BJ (cell line): ENCODE data around the gene DNAH7. TPM values are rescaled to one million over a fixed set of nuclear protein-coding genes. Genes with fewer than 3 reads are reported as not detected.
"Not testable (repeated sequence)": the region's sequence is repeated elsewhere in the genome, so short reads cannot be mapped to it uniquely, and the experiment has no call there.

Experiments
- CTCF ChIA-PET: fragments of 350-600 bp; formaldehyde crosslinking; extraction: SDS; loops from one replicate; lab custom pipeline; 2021; ENCODE audit warnings: antibody characterized with exemption, inconsistent platforms; lab: Yijun Ruan, JAX
- POLR2A ChIA-PET: fragments of 300-600 bp; sonication (Branson Sonifier 250); formaldehyde crosslinking; extraction: SDS; loops from one replicate; lab custom pipeline; 2021; ENCODE audit warnings: antibody characterized with exemption; lab: Charles Lee
- DNase-seq: peaks from one replicate; pipeline ENCODE4 v3.0.0-alpha.2; 2011; ENCODE audit warnings: low read depth
- H3K27me3 ChIP-seq: 2 replicates; pipeline ENCODE4 v1.6.0; 2011; ENCODE audit warnings: low read length; ENCODE audit not compliant: control insufficient read depth, insufficient read depth
- H3K36me3 ChIP-seq: 2 replicates; pipeline ENCODE4 v1.5.1; 2011; ENCODE audit warnings: low read length; ENCODE audit not compliant: control insufficient read depth, insufficient read depth
- H3K4me3 ChIP-seq: 2 replicates; pipeline ENCODE4 v1.5.1; 2011; ENCODE audit warnings: low read depth, mild to moderate bottlenecking, control low read depth, low read length
- CTCF ChIP-seq: IDR thresholded peaks from 2 replicates; pipeline ENCODE4 v1.5.1; 2011; ENCODE audit warnings: low read depth, mild to moderate bottlenecking, control low read depth, inconsistent platforms, low read length, moderate library complexity; ENCODE audit not compliant: insufficient read depth
- polyA plus RNA-seq: library from polyadenylated mRNA; depleted of rRNA; stranded (reverse); fragments of >200 nt; gene quantifications from 2 replicates; pipeline ENCODE4 v1.2.3, GENCODE V29; 2011

Gene DNAH7
- polyA plus RNA-seq, 1 experiment = 0.15 TPM

- no peak for DNase-seq
- Histone ChIP-seq H3K4me3 (no peak overlapping the region), H3K36me3 (0 out of 2 replicates have a peak, but pooled peaks cover 1% of the 10 kb centered on the region), H3K27me3 (no peaks in the 10 kb centered on the region)
- ChIA-PET POLR2A (no interaction called here), CTCF (no interaction called here)
- TF ChIP-seq CTCF = no peak
These were observed 368.2 kb downstream of the DNAH7 start for GRCh38 chr2:195700480-195700879.

GRCh38 chr2:195697681-195698220, 370.9 kb downstream of the DNAH7 start:
- H3K36me3 ChIP-seq = peaks cover 1% of the 10 kb centered on the region
- H3K4me3 ChIP-seq = no peak overlapping the region
- no peak for TF ChIP-seq CTCF
- H3K27me3 ChIP-seq = no peaks in the 10 kb centered on the region
- no peak for DNase-seq
- CTCF ChIA-PET = no interaction called here
- POLR2A ChIA-PET = no interaction called here

GRCh38 chr2:195696012-195696411, 372.6 kb downstream of the DNAH7 start:
- CTCF ChIA-PET = interaction anchor here (1.0 kb wide), 1 partner anchor 8 kb away, joined by 3 read pairs; no protein-coding TSS in a partner anchor

GRCh38 chr2:195695002-195695631, 373.5 kb downstream of the DNAH7 start:
- ChIA-PET POLR2A (no interaction called here), CTCF (no interaction called here)
- peaks cover 1% of the 10 kb centered on the region for H3K36me3 ChIP-seq
- no peak for DNase-seq
- no peaks in the 10 kb centered on the region for H3K27me3 ChIP-seq
- no peak for TF ChIP-seq CTCF
- no peak overlapping the region for H3K4me3 ChIP-seq

More at GRCh38 chr2:195696012-195696411, 372.6 kb downstream of the DNAH7 start:
- DNase-seq = no peak
- no peak overlapping the region for H3K4me3 ChIP-seq
- POLR2A ChIA-PET = no interaction called here
- no peaks in the 10 kb centered on the region for H3K27me3 ChIP-seq
- TF ChIP-seq CTCF = no peak
- peaks cover 1% of the 10 kb centered on the region for H3K36me3 ChIP-seq

GRCh38 chr2:195694553-195694952, 374.1 kb downstream of the DNAH7 start:
- Histone ChIP-seq H3K36me3 (peaks cover 1% of the 10 kb centered on the region), H3K27me3 (no peaks in the 10 kb centered on the region), H3K4me3 (no peak overlapping the region)
- CTCF ChIA-PET = no interaction called here
- TF ChIP-seq CTCF = no peak
- POLR2A ChIA-PET = no interaction called here
- no peak for DNase-seq

- H3K4me3 ChIP-seq, H3K27me3 ChIP-seq, CTCF ChIA-PET, POLR2A ChIA-PET, DNase-seq, H3K36me3 ChIP-seq: not testable (repeated sequence)
These were observed 376.1 kb downstream of the DNAH7 start for GRCh38 chr2:195692531-195692930.
